Hematopoietic multipotent progenitor cell treated with erythropoietin and hydrocortisone succinate and interleukin-3 and kit ligand, for 6 days (in vitro differentiated cells): ENCODE measurements around the gene R3HCC1L.

Experiments
- DNase-seq: peaks from one replicate; pipeline ENCODE4 v3.0.0-alpha.2; 2015

Gene R3HCC1L

DNA sequence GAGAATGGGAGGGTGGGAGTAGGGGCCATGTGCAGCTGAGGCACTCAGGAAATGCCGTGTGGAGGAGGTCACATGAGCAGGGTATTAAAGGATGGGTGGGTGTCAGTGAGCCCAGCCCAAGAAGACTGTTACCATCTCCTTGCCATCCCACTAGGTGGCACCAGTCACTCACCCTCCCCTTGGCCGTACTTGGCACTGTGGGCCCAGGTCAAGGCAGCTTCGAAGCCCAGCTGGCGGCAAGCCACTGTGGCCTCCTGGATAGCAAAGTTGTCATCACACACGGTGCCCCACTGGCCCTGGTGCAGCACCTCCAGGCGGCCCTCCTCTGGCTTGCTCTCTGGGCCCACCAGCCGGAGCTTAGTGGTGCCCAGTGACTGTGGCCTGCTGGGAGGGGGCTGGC is 128.1 kb downstream of the R3HCC1L start:
- DNase-seq, result peak; percentile 57

DNA sequence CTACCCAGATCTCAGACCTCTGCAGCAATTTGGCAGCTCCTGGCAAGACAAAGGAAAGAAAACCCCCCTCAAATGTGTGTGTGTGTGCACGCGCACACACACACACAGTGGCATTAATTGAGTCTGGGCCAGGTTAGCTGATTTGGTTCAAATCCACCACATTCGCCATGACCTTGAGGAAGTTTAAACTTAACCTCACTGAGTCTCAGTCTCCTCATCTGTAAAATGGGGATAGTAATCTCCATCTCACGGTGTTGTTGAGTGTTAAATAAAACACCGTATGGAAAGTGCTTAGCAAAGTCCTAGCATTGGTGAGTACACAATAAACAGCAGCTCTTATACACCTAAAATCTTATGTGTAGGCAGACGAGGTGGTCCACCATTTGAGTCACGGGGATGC is 128.6 kb downstream of the R3HCC1L start:
- DNase-seq, result no peak

DNA sequence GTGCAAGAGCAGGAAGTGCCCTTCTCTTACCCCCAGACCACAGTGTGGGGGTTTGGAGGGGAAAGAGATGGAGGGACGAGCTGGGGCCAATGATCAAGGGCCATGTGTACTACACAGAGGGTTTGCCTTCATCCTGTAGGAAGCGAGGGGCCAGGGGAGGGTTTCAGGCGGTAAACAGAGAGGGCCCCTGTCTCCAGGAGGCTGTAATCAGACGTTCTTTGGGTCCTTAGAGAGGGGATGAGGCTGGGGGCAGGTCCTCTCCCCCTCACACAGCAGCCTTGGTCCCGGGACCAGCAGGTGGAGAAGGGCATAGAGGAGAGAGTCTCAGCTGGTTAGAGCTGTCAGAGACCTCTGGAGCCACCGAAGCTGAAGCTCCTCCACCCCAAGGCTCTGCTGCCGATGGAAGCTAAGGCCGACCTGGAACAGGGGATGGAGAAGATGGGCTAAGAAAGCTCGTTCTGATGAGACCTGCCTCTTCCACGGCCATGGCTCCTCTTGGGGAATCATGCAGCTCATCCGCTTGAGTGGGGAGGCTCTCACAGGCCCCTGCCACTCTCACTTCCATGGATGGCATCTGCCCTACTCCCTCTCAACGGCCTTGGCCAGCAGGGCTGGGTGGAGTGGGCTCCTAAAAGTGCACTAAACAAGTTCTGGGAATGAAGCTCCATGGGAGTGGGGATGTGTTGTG is 130.1 kb downstream of the R3HCC1L start:
- no peak for DNase-seq

DNA sequence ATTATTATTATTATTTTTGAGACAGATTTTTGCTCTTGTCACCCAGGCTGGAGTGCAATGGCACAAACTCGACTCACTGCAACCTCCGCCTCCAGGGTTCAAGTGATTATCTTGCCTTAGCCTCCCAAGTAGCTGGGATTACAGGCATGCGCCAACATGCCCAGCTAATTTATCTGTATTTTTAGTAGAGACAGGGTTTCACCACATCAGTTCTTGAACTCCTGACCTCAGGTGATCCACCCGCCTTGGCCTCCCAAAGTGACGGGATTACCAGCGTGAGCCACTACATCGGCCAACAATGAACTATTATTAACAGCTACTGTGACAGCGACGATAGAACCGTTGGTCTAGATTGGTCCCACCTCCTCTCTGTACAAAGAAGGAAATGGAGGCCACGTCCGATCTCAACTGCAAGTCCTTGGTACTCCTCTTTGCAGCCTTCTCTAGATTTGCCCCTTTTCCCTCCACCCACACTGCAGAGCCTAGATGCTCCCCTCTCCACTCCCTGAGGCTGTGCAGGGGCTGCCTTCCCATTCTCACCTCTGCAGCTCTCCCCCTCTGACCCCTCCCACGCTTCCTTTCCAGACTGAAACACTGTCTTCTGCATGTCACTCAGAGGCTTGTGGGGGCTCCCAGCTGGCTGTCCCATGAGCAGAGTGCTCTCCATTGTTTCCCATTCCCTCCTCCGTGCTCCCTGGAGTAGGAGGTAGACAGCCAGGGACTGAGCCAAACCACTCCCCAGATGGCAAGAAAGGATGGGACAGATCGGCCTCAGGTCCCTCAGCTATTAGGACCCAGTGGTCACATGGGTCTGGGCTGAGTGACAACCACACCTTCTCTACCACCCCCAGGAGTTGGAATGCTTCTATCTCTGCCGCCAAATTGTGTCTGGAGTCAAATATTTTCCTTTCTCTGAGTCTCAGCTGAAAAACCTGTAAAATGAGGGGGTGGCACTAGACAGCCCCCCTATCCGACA is 131.2 kb downstream of the R3HCC1L start:
- DNase-seq, result no peak

DNA sequence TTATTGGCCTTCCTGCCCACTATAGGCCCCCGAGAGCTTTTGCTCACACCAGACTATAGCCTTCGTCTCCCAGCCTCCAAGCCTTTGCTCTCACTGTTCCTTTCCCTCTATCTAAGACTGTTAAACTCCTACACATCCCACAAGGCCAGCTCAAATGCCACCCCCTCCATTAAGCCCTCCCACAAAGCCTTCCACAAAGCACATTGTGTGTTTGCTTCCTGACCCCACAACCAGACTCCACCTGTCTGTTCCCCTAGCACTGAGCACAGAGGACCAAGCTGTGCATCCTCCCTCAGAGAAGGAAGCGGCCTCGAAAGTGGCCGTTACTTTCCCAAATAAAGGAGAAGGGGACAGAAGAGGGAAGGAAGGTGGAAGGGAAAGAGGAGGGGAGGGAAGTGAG is 132.2 kb downstream of the R3HCC1L start:
- DNase-seq, result no peak

DNA sequence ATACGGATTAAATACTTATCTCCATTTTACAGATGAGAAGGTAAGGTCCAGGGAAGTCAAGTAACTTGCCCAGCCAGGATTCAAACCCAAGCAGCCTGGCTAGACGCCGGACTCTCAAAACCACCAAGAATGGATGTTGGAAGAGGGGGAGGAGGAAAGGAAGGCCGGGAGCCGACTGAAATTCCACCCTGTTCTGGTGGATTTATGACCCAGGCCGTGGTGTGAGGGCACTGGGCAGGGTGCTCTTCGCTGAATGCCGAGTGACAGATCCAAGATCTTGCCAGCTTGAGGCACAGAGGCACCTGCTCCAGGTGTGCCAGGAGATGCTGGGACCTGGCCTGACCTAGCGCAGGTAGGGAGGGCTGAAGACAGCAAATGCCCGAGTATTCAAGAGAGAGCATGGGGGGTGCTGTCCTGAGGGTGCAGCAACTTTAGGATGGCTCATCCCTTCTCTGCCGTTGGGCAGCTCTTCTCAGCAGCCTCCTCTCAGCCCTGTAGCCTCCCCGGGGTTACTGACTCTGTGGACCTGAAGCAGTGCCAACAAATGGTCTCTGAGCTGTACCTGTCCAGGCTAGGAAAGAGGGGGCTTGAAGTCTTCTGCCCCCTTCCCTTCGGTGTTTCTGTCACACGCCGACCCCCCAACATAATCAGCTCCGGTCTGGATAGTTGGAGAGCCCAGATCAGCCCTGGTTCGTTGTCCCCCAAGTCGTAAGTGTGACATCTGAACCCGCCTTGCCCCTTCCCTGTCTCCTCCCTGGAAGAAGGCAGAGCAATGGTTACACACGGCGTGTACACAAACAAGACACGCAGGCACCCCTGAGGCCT is 132.8 kb downstream of the R3HCC1L start:
- DNase-seq, result no peak

DNA sequence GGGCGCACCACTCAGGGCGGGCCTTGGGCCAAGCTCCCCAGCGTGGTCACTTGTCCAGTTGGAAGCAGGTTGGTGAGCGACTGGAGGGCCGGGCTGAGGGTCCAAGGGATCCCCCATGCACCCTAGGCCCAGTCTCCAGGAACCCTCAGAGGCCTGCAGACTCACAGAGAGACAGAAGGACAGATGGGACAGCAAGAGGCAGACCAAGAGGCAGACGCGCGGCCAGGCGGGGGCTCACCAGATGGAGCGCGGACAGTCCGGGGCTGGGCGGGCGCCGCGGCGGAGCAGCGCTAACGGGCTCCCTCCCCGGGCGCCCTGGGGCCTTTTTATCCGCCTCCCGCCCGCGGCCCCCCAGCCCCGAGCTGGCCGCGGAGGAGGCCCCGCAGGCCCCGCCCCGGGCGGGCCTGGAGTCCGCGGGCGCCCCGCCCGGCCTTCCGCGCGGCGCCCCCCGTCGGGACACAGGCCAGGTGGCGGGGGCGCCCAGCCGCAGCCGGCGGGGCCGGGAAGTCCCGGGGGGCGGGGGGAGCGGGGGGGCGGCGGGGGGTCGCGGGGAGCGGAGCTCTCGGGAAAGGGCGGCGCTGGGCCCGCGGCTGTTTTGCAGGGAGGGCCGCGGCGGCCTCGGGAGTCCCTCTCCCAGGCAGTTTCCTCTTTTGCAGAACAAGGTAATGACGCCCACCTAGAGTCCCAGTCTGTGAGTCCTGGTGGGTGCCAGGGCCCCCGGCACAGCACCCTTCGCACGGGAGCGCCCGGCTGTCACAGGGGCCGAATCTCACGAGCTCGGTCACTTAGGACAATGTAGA is 133.6 kb downstream of the R3HCC1L start, which contains the start of gene LOXL4:
Gene LOXL4, minus strand, starts transcription at position 301 of the 800 bp plus-strand sequence. CDS start 5,175 bp downstream, outside the sequence.
- peak; percentile 38 for DNase-seq

DNA sequence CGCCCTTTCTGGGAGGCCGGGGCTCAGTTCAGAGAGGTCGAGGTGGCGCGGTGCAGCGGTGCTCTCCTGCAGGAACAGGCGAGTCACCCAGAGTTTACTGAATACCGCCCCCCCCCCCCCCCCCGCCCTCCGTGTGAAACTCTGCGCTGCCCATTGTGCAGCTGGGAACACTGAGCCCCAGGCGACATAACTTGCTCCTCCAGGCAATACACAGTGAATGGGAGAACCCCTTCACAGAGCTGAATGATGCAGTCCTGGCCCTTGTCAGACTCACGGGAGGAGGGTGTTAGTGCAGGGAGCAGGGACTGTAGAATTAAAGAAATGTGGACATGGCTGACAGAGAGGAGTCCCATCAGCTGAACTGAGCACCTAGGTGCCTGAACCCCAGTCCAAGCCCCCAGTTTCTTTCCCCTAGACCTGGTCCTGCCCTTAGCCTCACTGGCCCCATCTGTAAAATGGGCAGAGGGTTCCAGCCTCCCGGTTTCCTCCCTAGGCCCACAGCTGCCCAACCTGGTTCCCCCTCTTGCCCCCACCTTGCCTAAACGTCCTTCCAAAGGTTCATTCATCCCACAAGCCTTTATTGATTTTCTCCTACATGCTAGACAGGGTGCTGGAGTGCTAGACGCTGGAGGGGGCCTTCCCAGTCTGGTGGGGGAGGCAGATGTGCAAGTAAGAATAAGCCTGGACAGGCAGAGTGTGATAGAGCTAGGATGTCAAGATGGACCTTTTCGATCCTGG is 134.4 kb downstream of the R3HCC1L start:
- peak; percentile 18 for DNase-seq

DNA sequence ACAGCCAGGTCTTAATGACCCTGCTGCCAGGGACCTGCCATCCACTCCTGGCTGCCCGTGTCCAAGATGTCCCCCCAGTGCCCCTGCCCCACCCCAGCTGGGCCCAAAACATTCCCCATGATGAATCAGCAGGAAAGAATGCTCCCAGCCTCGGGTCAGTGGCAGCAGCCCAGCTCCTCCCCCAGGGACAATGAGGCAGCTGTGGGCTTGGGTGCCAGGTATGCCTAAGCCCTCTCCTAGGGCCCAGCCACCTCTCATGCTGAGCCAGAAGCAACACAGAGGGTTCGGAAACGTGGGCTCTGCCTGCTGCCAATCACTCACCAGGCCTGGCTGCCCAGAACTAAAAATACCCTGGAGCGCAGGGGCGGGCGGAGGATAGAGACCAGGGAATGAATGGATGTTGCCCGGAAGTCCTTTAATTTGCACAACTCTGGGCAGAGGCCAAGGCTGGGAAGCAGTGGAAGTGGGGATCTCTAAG is 135.0 kb downstream of the R3HCC1L start:
- no peak for DNase-seq

DNA sequence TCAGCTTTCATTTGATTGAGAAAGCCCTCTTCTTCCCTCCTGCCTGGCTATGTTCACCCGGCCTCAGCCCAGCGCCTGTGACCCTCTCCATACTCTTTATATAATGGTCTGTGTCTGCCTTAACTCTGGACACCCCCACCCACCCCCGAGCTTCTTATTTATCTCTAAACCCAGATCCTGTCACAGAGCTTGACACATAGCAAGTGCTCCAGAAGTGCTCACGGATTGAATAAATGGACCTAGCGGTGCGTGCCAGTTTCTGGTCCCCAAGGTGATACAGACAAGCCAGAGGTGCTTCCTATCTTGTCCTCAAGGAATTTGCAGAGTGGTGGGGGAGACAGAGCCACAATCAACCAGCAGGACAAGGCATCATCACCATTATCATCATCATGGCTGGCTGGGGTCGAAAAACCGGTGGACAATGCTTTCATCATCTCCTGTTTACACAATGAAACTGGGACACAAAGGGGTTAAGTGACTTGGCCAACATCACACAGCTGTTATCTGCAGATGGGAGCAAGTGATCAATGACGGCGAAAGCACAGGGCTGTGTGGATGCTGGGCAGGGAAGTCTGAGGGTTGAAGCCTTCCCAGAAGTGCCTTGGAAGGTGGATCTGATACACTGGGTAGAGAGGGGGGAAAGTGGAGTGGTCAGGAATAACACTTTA is 135.8 kb downstream of the R3HCC1L start:
- DNase-seq, result no peak

DNA sequence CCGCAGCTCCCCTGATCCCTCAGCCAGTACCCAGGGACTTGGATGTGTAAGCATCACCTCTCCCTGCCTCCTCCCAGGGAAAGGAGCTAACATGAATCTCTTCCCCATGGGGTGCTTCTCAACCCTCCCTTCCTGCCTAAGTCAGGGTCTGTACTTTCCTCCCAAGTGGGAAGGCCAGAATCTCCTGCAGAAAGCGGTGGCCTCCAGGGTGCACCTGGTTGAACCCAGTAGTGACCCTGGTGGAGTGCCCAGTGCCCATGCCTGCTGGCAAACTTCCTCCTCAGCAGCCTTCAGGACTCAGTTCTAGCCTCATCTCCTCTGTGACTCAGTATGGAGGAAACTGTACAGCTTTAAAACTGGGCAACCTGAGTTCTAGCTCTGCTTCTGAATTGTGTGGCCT is 136.3 kb downstream of the R3HCC1L start:
- no peak for DNase-seq

DNA sequence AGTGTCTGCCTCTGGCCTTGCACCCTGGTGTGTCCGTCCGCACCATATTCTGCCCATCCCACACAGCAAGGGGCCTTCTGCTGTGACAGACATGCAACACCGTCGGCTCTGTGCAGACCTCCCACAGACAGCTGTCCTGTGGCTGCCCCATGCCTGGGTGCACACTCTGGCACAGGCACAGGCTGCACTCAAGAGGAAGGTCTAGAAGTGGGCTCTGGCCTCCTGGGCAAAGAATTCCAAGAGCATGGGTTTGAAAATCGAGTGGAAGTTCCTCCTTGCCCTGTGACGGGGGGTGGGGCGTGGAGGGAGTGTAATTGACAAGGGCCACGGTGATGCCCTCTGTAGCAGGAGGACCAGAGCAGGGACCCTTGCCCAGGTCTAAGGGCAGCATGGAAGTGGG is 137.8 kb downstream of the R3HCC1L start:
- no peak for DNase-seq

DNA sequence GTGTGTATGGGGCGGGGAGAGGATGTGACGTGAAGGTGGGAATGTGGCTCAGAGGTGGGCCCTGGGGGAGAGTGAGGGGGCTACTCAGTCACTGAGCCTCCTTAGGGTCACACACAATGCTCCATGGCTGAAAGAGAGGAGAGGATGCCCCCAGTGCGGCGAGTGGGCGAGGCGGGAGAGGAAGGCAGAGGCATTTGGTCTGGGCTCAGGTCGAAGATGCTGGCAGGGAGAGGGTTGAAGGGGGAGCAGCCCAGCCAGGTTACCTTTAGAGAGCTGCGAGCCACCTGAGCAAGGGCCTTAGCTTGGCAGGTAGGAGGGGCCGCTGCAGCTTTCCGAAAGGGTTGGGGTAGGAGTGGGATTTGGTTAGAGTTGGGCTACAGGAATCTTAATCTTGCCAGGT is 138.2 kb downstream of the R3HCC1L start:
- DNase-seq, result no peak

DNA sequence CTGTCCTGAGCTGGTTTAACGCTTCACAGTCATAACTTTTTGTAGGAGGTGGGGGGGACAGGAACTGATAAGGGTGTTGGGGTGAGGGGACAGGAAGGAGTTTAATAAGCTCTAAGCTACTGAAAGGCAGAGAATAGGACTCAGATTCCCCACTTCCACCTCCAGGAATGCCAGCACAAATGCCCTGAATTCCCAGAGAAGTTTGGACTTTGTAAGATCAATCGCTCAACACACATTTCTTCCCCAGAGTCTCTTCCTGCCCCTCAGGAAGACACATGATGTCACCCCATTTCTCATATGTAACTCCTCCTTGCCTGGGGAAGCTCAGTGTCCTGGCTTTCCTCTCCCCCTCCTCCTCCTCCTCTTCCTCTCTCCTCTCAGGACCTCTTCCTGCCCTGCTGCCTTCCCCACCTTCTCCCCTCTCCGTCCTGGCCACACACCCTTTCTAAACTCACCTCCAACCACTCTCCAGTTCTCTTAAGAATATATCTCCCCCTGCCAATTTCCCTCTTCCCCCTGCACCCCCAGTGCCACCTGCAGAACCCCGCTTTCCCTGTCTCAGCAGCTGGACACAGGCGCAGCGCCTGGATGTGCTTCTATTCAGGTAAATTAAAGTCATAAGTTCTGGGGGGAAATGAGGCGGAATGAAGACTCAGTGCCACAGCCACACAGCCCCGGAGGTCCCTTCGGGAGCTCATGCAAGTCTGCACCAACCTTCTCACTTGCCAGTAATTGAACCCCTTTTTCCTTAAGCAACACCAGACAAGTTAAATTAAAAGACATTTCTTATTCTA is 138.8 kb downstream of the R3HCC1L start:
- DNase-seq, result no peak

DNA sequence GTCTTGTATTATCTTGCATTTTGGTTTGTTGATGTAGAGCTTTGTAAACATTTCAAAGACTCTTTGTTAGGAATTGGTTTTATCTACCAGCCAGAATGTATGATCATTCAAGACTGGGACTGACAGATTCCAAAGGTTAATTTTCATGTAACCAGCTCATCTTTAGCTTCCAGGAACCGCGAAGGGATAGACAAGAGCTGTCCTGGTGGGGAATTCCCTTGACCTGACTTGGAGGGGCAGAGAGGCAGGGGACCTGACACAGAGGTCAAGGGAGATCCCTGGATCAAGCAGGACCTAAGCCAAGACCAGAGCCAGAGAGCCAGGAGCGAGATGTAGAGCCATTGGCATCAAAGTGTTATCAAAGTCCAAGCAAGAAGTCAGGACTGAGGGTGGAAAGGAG is 140.1 kb downstream of the R3HCC1L start:
- DNase-seq, result no peak

DNA sequence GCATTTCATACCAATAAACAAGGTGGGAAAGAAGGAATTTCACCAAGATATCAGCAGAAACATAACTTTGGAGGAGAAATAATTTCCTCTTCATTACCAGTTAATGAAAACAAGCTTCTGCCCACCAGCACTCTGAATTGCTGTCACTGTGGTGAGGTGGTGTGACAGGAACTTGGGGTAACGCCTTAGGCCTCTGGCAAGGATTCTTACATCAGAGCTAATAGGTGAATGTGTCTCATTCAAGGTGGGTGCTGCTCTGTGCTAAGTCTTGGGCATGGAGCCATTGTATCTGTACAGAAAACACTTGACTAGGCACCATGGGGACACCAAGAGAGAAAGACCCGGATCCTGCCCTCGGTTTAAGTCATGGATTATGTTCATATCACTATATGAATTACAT is 141.9 kb downstream of the R3HCC1L start:
- no peak for DNase-seq

DNA sequence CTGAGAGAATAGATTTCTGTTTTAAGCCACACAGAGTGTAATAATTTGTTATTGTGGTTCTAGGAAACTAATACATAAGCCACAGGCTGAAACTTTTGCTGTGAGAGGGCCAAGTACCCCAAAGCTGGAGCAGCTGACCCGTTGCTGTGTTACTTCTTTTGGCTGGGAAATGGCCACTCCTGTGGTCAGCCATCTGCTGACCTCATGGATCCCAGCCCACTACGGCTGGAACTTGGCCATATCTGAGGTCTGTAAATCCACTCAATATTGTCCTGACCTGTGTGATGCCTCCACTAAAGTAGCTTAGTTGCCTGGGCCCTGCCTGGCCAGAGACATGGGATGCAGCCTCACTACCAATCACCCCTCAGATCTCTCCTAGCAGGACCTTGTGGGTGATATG is 151.0 kb downstream of the R3HCC1L start:
- DNase-seq, result no peak

DNA sequence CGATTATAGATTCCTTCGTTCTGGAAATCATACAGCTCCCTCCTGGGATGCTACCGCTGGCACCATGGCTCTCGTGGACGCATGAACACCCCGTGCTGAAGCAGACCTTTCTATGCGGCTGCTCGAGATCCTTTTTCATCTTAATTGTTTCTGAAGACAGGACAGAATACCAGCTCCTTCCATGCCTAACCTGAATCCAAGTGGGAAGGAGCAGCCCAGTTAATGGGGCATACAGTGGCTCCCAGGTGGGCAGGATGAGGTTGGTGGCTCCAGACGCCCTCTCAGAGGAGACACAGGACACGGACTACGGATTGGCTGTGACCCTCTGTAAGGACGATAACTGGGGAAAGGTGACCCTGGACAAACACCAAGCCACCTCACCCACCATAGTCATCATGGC is 152.0 kb downstream of the R3HCC1L start:
- DNase-seq, result no peak

DNA sequence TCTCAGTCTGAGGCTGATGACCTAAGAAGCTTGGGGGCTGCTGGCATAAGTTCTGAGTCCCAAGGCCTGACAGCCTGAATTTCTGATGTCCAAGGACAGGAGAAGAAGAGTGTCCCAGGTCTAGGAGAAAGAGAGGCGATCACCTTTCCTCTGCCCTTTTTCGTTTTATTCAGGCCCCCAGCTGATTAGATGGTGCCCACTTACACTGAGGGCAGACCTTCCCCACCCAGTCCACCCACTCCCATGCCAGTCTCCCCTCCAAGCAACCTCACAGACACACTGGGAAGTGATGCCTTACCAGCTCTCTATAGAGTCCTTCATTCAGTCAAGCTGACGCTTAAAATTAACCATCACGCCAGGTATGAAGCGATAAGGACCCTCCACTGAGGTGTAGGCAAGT is 152.9 kb downstream of the R3HCC1L start:
- DNase-seq, result no peak

DNA sequence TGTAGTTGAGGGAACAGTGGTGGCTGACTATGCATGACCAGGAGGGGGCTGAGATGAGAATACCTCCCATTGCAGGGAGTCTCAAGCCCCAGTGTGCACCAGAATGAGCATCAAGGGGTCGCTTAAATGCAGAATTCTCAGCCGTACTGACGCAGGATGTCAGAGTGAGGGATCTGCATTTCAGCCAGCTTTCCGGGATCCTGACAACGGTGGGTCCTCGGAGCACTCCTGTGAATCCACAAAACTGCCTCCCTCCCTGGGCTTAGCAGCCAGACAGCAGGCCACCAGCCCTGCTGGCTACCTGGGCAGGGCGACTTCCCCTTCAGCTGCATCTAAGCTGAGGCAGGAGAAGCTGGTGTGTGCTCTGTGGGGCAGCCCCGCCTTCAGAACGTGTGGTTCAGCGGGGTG is 155.3 kb downstream of the R3HCC1L start:
- no peak for DNase-seq
